ENCODE results near the gene NDFIP1.
"Not testable (repeated sequence)": the region's sequence is repeated elsewhere in the genome, so short reads cannot be mapped to it uniquely, and the experiment has no call there.

Gene NDFIP1

DNA sequence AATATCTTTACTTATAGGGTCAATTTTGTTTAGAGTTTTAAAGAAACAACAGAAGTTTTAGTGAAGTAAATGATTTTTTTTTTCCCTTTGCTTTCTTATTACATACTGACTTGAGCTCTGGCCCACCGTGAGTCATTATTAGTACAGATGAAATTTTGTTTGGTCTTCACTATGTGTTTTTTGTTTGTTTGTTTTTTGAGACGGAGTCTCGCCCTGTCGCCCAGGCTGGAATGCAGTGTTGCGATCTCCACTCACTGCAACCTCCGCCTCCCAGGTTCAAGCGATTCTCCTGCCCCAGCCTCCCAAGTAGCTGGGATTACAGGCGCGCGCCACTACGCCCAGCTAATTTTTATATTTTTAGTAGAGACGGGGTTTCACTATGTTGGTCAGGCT is 45.9 kb downstream of the NDFIP1 start:
- DNase-seq (ENCODE audit: low spot score) = not testable (repeated sequence)

DNA sequence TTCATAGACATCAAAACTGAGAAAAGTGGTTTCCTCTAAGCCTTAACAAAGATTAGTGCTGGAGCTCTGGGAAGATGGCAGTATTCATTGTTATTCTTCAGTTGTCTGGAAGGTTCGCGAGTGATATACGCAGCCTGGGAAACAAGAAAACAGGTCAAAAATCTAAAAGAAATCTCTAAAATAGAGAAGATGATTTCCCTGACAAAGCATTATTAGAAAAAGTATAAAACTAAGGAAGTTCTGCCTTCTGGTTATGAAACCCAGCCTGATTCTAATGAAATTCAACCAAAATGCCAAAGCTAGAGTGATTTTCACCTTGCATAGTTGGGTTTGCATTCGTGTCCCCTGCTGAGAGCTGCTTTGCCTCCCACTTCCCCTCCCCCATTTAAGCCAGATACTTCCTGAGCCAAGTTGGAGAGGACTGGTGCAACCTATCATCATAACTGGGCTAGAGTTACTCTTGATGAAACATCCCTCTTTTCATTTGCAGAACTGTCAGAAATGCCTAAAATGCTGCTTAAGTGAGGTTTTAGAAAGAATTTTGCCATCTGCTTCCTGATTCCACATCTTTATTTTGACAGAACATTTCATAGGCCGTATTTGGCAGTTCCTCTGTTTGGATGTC is 48.4 kb downstream of the NDFIP1 start:
- no peak for DNase-seq (ENCODE audit: low spot score)

DNA sequence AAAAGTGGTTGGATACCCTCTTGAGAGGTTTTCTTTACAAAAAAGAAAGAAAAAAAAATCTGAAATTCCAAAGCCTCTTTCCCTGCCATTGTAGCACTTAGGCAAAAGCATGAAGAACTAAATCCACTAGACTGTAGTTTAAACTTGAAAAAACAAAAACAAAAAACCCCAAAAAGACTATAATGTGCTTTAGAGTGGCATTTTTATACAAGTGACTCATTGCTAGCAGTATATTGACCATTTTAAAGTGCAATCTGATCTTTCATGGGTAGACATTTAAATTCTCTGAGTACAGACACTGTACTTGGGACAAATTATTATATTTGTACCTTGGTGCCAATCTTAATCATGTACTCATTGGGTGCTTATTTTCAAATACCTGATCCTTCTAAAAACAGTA is 50.8 kb downstream of the NDFIP1 start:
- DNase-seq (ENCODE audit: low spot score) = no peak

DNA sequence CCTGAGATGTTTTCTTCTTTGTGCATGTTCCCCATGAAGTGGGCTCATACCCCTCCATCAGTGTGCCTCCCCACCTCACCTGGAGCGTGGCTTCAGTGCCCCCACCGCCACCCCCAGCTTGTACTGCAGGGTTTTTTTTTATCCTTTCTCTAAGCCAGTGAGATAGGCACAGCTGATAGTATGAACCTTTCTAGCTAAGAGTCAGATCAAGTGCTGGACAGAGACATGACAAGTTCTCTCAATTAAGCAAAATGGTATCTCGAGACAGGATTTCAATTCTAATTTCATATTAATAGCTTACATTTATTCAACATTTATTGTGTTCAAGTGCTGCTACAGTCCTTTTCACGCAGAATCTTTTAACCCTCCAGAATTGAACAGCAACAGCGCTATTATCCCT is 55.7 kb downstream of the NDFIP1 start:
- no peak for DNase-seq (ENCODE audit: low spot score)

- DNase-seq (ENCODE audit: low spot score) = no peak
These were observed 58.2 kb downstream of the NDFIP1 start for GRCh38 chr5:142166754-142167153.

DNA sequence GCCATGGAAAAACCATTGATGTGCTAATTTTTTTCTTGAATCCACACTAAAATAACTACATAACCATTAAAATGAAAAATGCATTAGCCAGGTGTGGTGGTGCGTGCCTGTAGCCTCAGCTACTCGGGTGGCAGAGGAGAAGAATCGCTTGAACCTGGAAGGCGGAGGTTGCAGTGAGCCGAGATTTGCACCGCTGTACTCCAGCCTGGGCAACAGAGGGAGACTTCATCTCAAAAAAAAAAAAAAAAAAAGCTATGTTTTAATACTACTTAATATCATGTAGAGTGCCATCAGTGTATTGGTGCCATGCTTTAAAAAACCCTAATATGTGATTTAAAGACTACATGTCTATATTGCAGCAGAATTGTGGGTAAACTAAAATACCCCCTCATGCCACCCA is 58.9 kb downstream of the NDFIP1 start:
- DNase-seq (ENCODE audit: low spot score) = no peak

GRCh38 chr5:142168365-142168764 is 59.8 kb downstream of the NDFIP1 start:
- DNase-seq (ENCODE audit: low spot score) = no peak

- no peak for DNase-seq (ENCODE audit: low spot score)
These were observed 61.8 kb downstream of the NDFIP1 start for GRCh38 chr5:142170254-142170953.

GRCh38 chr5:142171270-142171669 is 62.7 kb downstream of the NDFIP1 start:
- no peak for DNase-seq (ENCODE audit: low spot score)

DNA sequence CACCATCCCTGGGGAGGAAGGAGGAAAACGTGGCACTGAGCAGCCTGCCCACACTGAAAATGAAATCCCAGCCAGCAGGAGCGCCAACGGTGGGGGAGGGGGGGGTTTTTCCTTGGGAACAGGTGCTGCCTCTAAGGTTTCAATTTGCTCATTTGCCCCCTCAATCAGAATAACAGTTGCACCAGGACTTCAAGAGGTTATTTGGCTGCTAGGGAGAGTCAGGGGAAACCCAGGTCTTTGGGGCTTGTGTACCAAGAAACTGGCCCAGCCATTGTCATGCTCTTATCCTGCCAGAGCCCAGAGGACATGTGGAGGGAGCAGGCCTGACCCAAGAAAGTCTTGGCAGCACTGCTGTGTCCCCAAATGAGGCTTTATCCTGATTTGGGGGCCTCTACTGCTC is 66.5 kb downstream of the NDFIP1 start:
- no peak for DNase-seq (ENCODE audit: low spot score)

DNA sequence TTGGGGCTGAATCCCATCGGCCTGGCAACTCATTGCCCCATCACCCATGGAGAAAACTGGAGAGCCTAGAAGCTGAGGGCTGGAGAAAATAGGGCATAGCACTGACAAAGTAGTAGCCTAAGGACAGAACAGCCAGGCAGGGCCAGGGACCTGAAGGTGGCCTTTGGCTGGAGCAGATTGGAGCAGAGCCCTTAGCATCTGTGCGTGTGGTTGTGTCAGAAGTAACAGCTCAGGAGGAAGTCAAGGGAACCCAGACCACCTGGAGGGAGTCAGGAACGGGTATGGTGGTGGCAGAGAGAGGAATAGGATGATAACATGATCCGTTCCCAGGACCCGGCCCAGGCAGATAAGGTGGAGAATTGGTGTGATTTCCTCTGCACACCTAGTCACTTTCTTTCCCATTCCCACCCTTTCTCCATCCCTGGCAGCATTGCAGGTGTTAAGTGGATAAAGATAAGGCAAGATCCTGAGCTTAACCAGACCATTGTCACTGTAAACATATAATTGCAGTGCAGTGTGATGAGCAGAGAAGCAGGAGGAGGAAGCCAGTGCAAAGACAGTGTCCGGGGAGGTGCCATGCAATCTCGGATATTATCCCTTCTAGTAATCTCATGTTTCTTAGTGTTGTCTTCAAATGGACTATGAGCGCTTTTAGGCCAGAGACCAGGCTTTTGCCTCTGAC is 67.0 kb downstream of the NDFIP1 start:
- no peak for DNase-seq (ENCODE audit: low spot score)

GRCh38 chr5:142176255-142176654 is 67.7 kb downstream of the NDFIP1 start:
- no peak for DNase-seq (ENCODE audit: low spot score)

DNA sequence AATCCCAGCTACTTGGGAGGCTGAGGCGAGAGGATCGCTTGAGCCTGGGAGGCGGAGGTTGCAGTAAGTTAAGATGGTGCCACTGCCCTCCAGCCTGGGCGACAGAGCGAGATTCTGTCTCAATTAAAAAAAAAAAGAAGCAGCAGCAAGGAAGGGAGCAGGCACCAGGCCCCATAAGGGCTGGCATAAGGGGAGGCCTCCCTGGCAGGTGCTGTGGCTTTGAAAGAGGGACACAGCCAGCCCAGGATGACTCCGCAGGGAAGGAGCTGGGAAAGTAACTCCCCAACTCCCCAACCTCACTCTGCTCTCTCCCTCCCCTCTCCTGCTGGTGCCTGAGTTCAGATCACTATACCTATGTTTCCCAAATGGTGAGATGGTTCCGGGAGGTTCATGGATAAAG is 70.1 kb downstream of the NDFIP1 start:
- no peak for DNase-seq (ENCODE audit: low spot score)

DNA sequence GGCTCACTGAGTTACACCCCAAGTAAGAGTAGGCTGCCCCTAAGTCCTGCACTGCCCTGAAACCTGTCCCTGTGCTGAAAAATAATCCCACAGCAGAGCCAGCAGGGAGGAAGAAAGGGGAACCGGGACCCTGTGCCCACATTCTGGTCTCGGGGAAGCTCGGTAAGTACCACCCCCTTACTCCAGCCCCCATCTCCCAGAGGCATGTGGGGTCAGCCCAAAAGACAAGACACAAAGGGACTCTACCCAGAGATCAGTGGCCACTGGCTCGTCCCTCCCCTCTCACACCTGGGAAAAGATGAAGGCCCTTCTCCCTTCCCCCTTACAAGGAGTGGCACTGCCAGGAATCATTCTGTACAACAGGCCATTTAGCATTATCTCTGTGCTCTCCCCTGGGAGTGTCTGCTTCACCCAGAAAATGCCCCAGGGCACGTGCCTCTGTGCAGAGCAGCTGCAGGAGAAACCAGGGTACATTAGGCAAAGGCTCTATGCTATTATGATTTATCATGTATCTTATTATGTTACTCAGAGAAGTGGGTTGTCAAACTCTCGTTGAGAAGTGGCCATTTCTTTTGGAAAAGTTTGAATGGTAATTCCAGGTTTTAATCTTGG is 71.3 kb downstream of the NDFIP1 start:
- DNase-seq (ENCODE audit: low spot score) = no peak

DNA sequence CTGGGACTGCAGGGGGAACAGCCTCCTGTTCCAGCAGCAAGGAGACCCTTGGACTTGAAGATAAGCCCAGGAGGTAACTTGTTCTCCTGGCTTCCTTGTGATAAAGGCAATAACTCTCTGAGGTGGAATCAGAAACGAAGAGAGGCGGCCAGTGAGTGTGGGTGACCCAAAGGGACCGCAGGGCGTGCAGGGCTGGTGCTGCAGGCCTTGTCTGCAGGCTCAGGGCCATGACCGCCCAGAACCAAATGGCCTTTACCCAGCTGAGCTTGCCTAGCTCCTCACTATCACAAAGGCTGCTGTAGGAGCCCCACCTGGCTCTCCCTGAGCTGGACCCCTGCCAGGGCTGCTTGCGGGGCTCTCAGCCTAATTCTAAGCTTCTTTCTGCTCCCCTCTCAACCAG is 72.5 kb downstream of the NDFIP1 start:
- no peak for DNase-seq (ENCODE audit: low spot score)

DNA sequence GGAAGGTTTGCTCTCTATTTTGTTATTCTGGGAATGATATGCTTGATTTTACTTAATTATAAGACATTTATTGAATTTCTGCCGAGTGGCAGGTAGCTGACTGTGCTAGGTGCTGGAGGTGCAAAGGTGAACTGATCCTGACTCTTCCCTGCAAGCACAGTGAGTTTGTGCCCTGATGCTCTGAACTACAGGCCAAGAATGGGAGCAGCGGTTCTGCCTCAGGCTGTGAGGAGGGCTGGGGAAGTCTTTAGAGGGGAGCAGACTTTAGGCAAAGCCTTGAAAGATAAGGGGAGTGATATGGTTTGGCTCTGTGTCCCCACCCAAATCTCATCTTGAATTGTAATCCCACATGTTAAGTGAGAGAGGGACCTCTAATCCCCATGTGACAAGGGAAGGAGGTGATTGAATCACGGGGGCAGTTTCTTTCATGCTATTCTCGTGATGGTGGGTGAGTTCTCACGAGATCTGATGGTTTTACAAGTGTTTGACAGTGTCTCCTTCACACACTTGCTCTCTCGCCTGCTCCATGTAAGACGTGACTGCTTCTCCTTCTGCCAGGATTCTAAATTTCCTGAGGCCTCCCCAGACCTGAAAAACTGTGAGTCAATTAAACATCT is 73.1 kb downstream of the NDFIP1 start:
- DNase-seq (ENCODE audit: low spot score) = no peak

DNA sequence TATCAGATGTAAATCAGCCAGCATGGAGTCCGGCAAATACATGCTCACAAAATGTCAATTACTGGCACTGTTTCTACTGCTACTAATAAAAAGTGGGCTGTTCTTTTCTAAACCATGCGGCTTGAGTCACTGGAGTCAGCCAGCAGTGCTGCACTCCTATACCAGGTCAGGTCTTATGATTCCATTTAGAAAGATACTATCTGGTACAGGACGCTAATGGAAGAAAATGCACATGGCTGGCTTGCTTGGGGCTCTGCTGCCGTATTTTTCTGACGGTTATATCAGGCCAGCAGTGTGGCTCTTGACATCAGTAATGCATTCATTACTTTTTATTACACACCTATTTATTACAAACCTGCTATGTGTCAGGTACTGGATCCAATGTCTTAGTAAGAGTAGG is 74.3 kb downstream of the NDFIP1 start:
- no peak for DNase-seq (ENCODE audit: low spot score)

- no peak for DNase-seq (ENCODE audit: low spot score)
These were observed 75.0 kb downstream of the NDFIP1 start for GRCh38 chr5:142183561-142183960.

- DNase-seq (ENCODE audit: low spot score) = no peak
These were observed 76.4 kb downstream of the NDFIP1 start for GRCh38 chr5:142184988-142185387.

- DNase-seq (ENCODE audit: low spot score) = no peak
These were observed 77.9 kb downstream of the NDFIP1 start for GRCh38 chr5:142186514-142186856.

- no peak for DNase-seq (ENCODE audit: low spot score)
These were observed 78.4 kb downstream of the NDFIP1 start for GRCh38 chr5:142186857-142187594.

- not testable (repeated sequence) for DNase-seq (ENCODE audit: low spot score)
These were observed 80.1 kb downstream of the NDFIP1 start for GRCh38 chr5:142188691-142189090.

All from CD4-positive, alpha-beta T cell treated with Interleukin-2 at 100 ng/mL for 4 hours (primary cell).